Thyroid gland (tissue), 4 donors: ENCODE data around the gene DIS3L2.

Experiments used
- CTCF ChIP-seq, 6 experiments: fragments of 200-600 bp in 3 of 6; fragments of 450-650 bp in 3 of 6; sonication (generic) in 3 of 6; IDR thresholded peaks; one replicate each; pipeline ENCODE4 v1.5.1; 2016 to 2019; ENCODE audit warnings: antibody characterized with exemption in 6 of 6, mild to moderate bottlenecking in 2 of 6, inconsistent platforms in 1 of 6, moderate library complexity in 1 of 6
- POLR2A ChIP-seq, 2 donors: fragments of 450-650 bp; IDR thresholded peaks; one replicate each; pipeline ENCODE4 v1.6.1; 2017; ENCODE audit warnings: antibody characterized with exemption in 2 of 2, mild to moderate bottlenecking in 2 of 2, moderate library complexity in 1 of 2

- TF ChIP-seq CTCF (IDR thresholded peaks at IDR 0.05) (no peak), POLR2A (IDR thresholded peaks at IDR 0.05) (no peak)
Observed at GRCh38 chr2:232076272-232076671, 114.8 kb downstream of the DIS3L2 start.
